PC-3 (cell line): ENCODE data around the gene GOPC. TPM values are rescaled to one million over a fixed set of nuclear protein-coding genes. Genes with fewer than 3 reads are reported as not detected.

ENCODE experiments used
- ATAC-seq: fragments of 200-7000 bp; cut with Tn5 transposase; 2 replicates; pipeline ENCODE4 v1.9.1; 2020; ENCODE audit warnings: mild to moderate bottlenecking, moderate library complexity
- BruUV-seq: library from RNA; stranded (reverse); fragments of 400-500 nt; replicated peaks from 2 replicates; lab custom pipeline; 2021; lab: Mats Ljungman, UMichigan
- CTCF ChIA-PET: fragments of 300-600 bp; sonication (Branson Sonifier 250); formaldehyde crosslinking; loops from one replicate; lab custom pipeline; 2022; ENCODE audit warnings: antibody characterized with exemption; lab: Charles Lee
- POLR2A ChIA-PET: fragments of 300-600 bp; sonication (Branson Sonifier 250); formaldehyde crosslinking; loops from one replicate; lab custom pipeline; 2022; ENCODE audit warnings: antibody characterized with exemption; ENCODE audit not compliant: unreplicated experiment; lab: Charles Lee
- DNase-seq: peaks from one replicate; pipeline ENCODE4 v3.0.0-alpha.2; 2015
- H2AFZ ChIP-seq: fragments of 300-600 bp; sonication (generic); 2 replicates; pipeline ENCODE4 v1.6.0; 2016; ENCODE audit warnings: antibody characterized with exemption, low read length
- H3F3A ChIP-seq: fragments of 300-600 bp; sonication (generic); one replicate; pipeline ENCODE4 v1.6.0; 2017; ENCODE audit warnings: antibody characterized with exemption, low read length, control low read depth, mild to moderate bottlenecking; ENCODE audit not compliant: unreplicated experiment
- H3K27ac ChIP-seq: fragments of 300-600 bp; sonication (generic); 2 replicates; pipeline ENCODE4 v1.5.1; 2016; ENCODE audit warnings: mild to moderate bottlenecking, low read length
- H3K27me3 ChIP-seq: fragments of 300-600 bp; sonication (generic); 2 replicates; pipeline ENCODE4 v1.6.1; 2016; ENCODE audit warnings: low read length, mixed read lengths
- H3K36me3 ChIP-seq: fragments of 300-600 bp; sonication (generic); 2 replicates; pipeline ENCODE4 v1.6.1; 2016; ENCODE audit warnings: low read depth, mixed run types, low read length, mixed read lengths
- H3K4me1 ChIP-seq: fragments of 300-600 bp; sonication (generic); 2 replicates; pipeline ENCODE4 v1.5.1; 2016; ENCODE audit warnings: low read length; ENCODE audit not compliant: insufficient read depth
- H3K4me2 ChIP-seq: fragments of 300-600 bp; sonication (generic); 2 replicates; pipeline ENCODE4 v1.6.0; 2016; ENCODE audit warnings: low read length
- H3K4me3 ChIP-seq: fragments of 300-600 bp; sonication (generic); 2 replicates; pipeline ENCODE4 v1.5.1; 2016; ENCODE audit warnings: mild to moderate bottlenecking, low read length, mixed read lengths
- H3K79me2 ChIP-seq: fragments of 300-600 bp; sonication (generic); 2 replicates; pipeline ENCODE4 v1.6.1; 2017; ENCODE audit warnings: low read length, mixed read lengths
- H3K9ac ChIP-seq: fragments of 300-600 bp; sonication (generic); 2 replicates; pipeline ENCODE4 v1.6.0; 2016; ENCODE audit warnings: mild to moderate bottlenecking, low read length
- H3K9me2 ChIP-seq: fragments of 300-600 bp; sonication (generic); replicated peaks from 2 replicates; pipeline ENCODE4 v1.6.1; 2016; ENCODE audit warnings: mixed run types, low read length, mixed read lengths
- H3K9me3 ChIP-seq: fragments of 300-600 bp; sonication (generic); 2 replicates; pipeline ENCODE4 v1.6.1; 2016; ENCODE audit warnings: low read length, mixed read lengths
- H4K20me1 ChIP-seq: fragments of 300-600 bp; sonication (generic); 2 replicates; pipeline ENCODE4 v1.6.1; 2016; ENCODE audit warnings: low read length, mixed read lengths
- CTCF ChIP-seq: fragments of 300-600 bp; sonication (generic); conservative IDR thresholded peaks from 2 replicates; pipeline ENCODE4 v1.5.1; 2017; ENCODE audit warnings: antibody characterized with exemption, low read depth, mild to moderate bottlenecking, low read length
- EZH2 ChIP-seq: fragments of 300-600 bp; sonication (generic); IDR thresholded peaks from one replicate; pipeline ENCODE4 v1.6.1; 2017; ENCODE audit warnings: antibody characterized with exemption, mild to moderate bottlenecking, low read length; ENCODE audit not compliant: unreplicated experiment
- EZH2phosphoT487 ChIP-seq: fragments of 300-600 bp; sonication (generic); IDR thresholded peaks from 2 replicates; pipeline ENCODE4 v1.6.1; 2018; ENCODE audit warnings: mild to moderate bottlenecking, antibody characterized with exemption, low read length, borderline replicate concordance
- intact Hi-C: fragments of 100-400 bp; cut with micrococcal nuclease; formaldehyde crosslinking; loops from 2 replicates; pipeline ENCODE4 v1.9.0; 2023
- total RNA-seq: library from RNA; depleted of rRNA; stranded (reverse); fragments of >200 nt; gene quantifications from 2 replicates; pipeline ENCODE4 v1.2.3, GENCODE V29; 2014

GOPC gene
- total RNA-seq, 1 experiment from 2014 or later, result 15.8 TPM

- Histone ChIP-seq H3K79me2 (no peaks in the 10 kb centered on the region), H3K4me3 (no peak overlapping the region), H3K9ac (no peak overlapping the region), H3K9me3 (no peaks in the 10 kb centered on the region), H4K20me1 (no peaks in the 10 kb centered on the region), H3K4me1 (no peaks in the 10 kb centered on the region), H3F3A (no peaks in the 10 kb centered on the region), H3K27me3 (no peaks in the 10 kb centered on the region), H2AFZ (no peak overlapping the region), H3K9me2 (no peaks in the 10 kb centered on the region), H3K36me3 (peaks cover 7% of the 10 kb centered on the region), H3K4me2 (no peak overlapping the region), H3K27ac (no peak overlapping the region)
- POLR2A ChIA-PET, result no interaction called here
- CTCF ChIA-PET, result no interaction called here
- no TSS peak for BruUV-seq
- ATAC-seq, result no peak
- no peak for DNase-seq
- intact Hi-C loops, result no loop called here
- TF ChIP-seq EZH2phosphoT487 (no peak), CTCF (no peak), EZH2 (no peak)
Observed at GRCh38 chr6:117574198-117574597, 28.1 kb downstream of the GOPC start.

DNA sequence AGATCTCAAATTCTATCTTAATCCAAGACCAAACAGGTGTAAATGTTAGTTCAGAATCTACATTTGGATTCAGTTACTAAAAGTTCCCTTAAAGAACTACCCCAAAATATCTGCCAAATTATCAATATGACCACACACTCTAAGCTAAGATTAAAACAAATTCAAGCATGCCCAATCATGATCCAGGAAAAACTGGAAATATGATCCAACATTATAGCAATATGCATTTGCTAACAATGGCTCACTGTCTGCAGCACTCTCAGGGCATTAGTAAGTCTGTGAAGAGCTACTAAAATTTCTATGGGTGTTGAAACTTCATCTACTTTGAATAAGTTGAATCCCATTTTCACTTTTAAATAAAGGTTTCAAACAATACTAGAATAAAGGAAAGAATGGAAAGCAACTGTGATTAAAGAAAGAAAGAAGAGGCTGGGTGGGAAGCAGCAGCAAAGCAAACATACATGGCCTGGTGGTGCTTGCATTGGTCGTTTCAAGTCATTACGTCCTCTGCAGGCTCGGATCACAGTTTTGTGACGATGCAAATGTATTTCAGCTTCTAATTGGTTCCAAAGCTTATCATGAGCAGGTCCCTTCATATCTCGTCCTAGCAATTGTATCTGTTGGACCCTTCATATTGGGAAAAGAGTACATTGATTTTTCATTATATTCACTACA, 29.2 kb downstream of the GOPC start:
- no peak for DNase-seq
- H3K9me3 ChIP-seq, result no peaks in the 10 kb centered on the region
- H3K4me3 ChIP-seq, result no peak overlapping the region
- ChIA-PET CTCF (no interaction called here), POLR2A (no interaction called here)
- H3K4me1 ChIP-seq, result no peaks in the 10 kb centered on the region
- no peak overlapping the region for H3K9ac ChIP-seq
- no peaks in the 10 kb centered on the region for H3K27me3 ChIP-seq
- H3K36me3 ChIP-seq, result peaks cover 14% of the 10 kb centered on the region
- H4K20me1 ChIP-seq, result no peaks in the 10 kb centered on the region
- no peak overlapping the region for H3K4me2 ChIP-seq
- no peaks in the 10 kb centered on the region for H3K9me2 ChIP-seq
- H2AFZ ChIP-seq, result no peak overlapping the region
- no peak for TF ChIP-seq EZH2
- no peak for TF ChIP-seq CTCF
- TF ChIP-seq EZH2phosphoT487, result no peak
- H3K79me2 ChIP-seq, result no peaks in the 10 kb centered on the region
- H3K27ac ChIP-seq, result no peak overlapping the region
- H3F3A ChIP-seq, result no peaks in the 10 kb centered on the region
- intact Hi-C loops, result no loop called here
- no TSS peak for BruUV-seq
- no peak for ATAC-seq

GRCh38 chr6:117568831-117569410, 33.4 kb downstream of the GOPC start:
- Histone ChIP-seq H3K79me2 (no peaks in the 10 kb centered on the region), H3K9me2 (no peaks in the 10 kb centered on the region), H3K27me3 (no peaks in the 10 kb centered on the region), H3K4me3 (no peak overlapping the region), H3K4me1 (no peaks in the 10 kb centered on the region), H2AFZ (no peak overlapping the region), H3K36me3 (peaks cover 18% of the 10 kb centered on the region), H3K9ac (no peak overlapping the region), H3F3A (no peaks in the 10 kb centered on the region), H4K20me1 (no peaks in the 10 kb centered on the region), H3K27ac (no peak overlapping the region), H3K4me2 (no peak overlapping the region), H3K9me3 (no peaks in the 10 kb centered on the region)
- no TSS peak for BruUV-seq
- POLR2A ChIA-PET, result no interaction called here
- ATAC-seq, result no peak
- DNase-seq, result no peak
- intact Hi-C loops, result no loop called here
- TF ChIP-seq EZH2, result no peak
- no peak for TF ChIP-seq CTCF
- TF ChIP-seq EZH2phosphoT487, result no peak
- CTCF ChIA-PET, result no interaction called here
